Occipital lobe (tissue), 2 donors: ENCODE data around the gene NUP153. TPM values are rescaled to one million over a fixed set of nuclear protein-coding genes. Genes with fewer than 3 reads are reported as not detected.
"Not testable (repeated sequence)": the region's sequence is repeated elsewhere in the genome, so short reads cannot be mapped to it uniquely, and the experiment has no call there.

ENCODE experiments used
- DNase-seq: peaks from one replicate; lab custom pipeline; 2025; lab: John Stamatoyannopoulos, UW
- total RNA-seq: library from RNA; depleted of rRNA; stranded (reverse); fragments of >200 nt; gene quantifications from one replicate; pipeline ENCODE4 v1.2.3, GENCODE V29; 2014

NUP153 gene
- total RNA-seq, 1 donor from 2014 or later, result 51.8 TPM

DNA sequence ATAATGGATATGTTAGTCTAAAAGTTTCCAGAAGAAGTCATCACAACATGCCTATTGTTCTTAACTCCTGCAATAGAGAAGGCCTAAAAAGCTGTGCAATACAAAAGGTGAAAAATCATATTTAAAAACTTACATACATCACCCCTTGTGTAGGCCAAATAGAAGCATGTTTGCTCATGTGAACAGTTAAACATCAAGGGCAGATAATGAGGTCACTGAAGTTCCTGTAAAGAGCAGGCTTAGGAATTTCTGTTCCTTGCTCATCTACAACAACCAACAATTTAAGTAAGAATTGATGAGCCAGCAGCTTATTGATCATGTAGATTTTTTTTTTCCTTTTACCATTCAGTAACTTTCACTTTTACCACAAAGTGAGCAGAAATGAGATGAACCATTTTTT, 7.5 kb upstream of the NUP153 start:
- DNase-seq, result no peak

GRCh38 chr6:17712576-17712975, 5.9 kb upstream of the NUP153 start:
- DNase-seq, result no peak

DNA sequence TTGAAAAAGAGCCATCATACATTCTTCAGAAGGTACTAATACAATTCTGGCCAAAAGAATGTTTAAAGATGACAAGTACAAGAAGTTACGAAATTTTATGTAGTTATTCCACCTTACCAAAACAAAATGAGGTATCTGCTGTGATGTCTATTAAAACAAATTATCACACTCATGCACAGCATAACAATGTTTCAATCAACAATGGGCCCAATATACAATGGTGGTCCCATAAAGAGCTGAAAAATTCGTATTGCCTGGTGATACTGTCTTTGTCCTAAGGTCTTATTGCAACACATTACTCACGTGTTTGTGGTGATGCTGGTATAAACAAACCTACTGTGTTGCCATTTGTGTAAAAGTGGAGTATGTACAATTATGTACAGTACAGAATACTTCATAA, 3.6 kb upstream of the NUP153 start:
- no peak for DNase-seq

- DNase-seq, result no peak
Measured at GRCh38 chr6:17709476-17709875, 2.8 kb upstream of the NUP153 start.

DNA sequence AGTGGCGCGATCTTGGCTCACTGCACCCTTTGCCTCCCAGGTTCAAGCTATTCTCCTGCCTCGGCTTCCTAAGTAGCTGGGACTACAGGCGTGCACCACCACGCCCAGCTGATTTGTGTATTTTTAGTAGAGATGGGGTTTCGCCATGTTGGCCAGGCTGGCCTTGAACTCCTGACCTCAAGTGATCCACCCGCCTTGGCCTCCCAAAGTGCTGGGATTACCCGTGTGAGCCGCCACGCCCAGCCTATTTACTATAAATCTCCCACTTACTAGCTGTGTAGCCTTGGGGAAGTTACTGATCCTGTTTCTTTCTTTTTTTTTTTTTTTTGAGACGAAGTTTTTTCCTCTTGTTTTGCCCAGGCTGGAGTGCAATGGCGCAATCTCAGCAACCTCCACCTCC, 1.3 kb upstream of the NUP153 start:
- DNase-seq, result not testable (repeated sequence)

DNA sequence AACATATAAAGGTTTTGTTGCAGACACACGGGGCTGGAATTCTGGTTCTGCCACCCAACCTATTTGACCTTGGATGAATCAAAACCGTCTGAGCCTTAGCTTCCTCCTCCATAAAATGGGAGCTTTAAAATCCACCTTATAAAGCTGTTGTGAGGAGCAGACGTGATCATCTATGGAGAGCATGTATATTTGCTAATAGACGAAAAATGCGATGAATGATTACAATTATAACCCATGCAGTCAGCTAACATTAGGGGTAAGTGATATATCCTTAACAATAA, 586 bp upstream of the NUP153 start:
- no peak for DNase-seq

- no peak for DNase-seq
Measured at GRCh38 chr6:17705778-17706579, 746 bp downstream of the NUP153 start.

- no peak for DNase-seq
Measured at GRCh38 chr6:17705428-17705777, 1.3 kb downstream of the NUP153 start.

DNA sequence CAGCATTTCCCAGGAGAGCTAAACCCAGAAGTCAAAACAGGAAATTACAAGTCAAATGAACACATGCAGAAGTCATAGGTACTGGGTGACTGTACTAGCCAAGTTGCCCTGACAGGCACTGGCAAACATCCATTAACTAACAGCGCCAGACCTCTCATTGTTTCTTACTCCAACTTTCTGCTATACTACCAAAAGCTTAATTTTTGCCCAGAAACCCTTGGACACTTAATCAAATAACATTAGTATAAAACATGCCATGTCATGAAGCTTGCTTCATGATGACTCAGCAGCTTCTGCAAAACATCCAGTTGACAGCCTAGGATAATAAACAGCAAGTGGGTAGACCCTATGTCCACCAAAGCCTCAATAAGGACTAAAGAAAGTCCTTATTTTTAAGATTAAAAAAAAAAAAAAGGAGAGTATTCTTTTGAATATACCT, 3.5 kb downstream of the NUP153 start:
- DNase-seq, result no peak

DNA sequence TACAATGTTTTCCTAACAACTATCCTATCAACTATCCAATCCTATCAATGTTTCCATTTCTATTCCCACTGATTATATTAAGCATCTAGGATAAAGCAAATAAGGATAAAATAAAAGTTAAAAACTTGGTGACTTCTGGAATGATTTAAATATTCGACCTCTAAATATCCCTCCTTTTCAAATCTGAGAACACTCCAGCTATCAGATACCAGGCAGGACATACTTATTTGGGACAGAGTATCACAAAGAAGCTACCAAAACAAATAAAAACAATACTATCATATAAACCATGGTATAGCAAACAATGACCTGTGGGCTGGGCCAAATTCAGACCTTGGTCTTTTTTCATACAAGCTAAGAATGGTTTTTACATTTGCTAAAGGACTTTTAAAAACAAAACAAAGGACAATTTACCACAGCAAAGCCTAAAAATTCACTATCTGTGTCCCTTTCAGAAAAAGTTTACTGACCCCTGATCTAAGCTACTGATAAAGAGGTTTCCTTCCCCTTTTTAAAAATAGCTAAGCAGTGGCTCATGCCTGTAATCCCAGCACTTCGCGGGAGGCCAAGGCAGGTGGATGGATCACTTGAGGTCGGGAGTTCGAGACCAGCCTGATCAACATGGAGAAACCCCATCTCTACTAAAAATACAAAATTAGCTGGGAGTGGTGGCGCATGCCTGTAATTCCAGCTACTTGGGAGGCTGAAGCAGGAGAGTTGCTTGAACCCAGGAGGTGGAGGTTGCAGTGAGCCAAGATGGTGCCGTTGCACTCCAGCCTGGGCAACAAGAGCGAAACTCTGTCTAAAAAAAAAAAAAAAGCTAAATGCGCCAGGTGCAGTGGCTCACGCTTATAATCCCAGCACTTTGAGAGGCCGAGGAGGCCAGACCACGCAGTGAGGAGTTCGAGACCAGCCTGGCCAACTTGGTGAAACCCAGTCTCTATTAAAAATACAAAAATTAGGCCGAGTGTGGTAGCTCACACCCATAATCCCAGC, 6.0 kb downstream of the NUP153 start:
- DNase-seq, result no peak

DNA sequence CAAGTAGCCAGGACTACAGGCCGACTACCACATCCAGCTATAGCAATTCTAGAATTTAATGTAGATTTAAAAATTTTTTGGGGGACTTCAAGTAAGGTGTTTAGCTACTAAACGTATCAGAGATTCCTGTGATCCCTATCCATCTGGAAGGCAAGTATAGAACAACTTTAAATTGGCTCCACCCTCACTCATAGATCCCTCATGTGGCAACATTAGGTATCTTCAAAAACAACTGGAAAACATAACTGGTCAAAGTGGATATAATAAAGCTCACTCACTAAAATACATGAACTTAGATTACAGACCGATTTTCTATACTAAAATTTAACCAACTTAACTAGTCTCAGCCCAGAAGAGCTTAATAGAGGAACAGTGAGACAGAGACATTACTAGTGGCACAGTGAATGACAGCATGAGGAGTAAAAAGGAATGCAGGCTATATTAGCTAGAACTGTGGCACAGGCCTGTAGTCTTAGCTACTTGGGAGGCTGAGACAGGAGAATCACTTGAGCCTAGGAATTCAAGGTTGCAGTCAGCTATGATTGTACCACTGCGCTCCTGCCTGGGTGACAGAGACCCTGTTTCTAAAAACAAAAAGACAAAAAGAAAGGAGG, 14.7 kb downstream of the NUP153 start:
- no peak for DNase-seq

DNA sequence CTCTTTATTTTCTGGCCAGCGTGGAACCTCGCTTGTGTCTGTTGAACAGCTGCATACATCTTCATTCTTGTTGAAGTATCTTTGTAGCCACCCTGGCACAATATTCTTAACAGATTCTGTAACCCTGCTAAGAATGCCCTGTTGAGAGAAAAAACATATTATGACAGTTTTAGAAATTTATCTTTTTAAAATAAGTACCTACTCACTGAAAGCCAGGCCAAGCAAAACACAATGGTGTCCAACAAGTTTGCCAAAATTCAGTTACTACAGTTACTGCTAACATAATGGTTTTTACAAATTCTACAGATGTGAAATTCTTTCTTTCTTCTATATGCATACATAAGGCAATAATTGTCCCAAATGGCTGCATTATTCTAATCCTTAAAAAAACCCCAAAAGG, 18.2 kb downstream of the NUP153 start:
- no peak for DNase-seq

DNA sequence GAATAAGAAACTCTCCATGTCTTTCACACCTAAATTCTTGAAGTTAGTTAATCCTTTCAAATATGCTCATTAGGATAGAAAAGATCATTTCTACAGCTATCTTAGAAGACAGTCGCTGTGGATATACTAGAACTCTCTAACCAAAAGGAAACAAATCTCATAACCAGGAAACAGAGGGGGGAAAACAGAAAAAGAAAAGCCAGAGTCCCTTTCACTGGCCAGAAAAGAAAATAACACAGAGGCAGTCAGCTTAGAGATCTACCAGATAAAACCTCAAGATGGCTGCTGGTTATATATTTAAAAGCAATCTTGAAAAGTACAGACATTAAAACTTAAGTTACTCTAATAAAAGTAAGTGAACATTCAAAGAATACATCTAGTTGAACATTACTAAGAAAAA, 19.6 kb downstream of the NUP153 start:
- DNase-seq, result no peak

- no peak for DNase-seq
Measured at GRCh38 chr6:17684134-17684533, 22.6 kb downstream of the NUP153 start.

GRCh38 chr6:17683428-17683827, 23.3 kb downstream of the NUP153 start:
- DNase-seq, result no peak

DNA sequence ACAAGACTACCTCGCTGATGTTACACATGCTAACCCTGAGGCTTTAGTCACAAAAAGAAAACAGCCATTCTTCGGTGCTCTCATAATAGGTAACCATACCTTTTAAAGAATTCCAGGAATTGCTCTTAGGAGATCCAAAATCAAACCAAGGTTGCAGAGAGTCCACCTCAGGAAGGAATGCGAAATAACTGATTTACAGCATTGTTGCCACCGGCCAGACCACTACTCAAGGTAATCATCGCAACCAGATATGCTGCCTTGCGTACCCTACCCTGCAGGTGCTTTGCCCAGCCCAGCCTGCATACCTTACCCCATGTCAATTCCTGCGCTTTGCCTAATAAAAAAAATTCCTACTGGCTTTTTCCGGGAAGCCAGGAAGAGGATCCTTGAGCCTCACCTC, 27.0 kb downstream of the NUP153 start:
- no peak for DNase-seq

DNA sequence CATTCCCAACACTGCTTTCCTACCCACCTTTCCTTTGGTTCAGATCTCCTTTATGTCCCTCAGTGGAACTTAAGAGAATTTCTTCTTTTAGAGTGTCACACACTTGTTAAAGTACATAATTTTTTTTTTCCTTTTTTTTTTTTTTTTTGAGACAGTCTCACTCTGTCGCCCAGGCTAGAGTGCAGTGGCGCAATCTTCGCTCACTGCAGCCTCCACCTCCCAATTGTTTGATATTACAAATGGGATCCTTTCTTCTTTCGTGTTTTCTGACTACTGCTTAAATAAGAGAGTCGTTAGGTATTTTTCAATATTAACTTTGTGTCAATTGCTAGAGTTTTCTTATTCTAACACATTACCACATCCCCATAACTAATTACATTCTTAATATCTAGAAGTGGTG, 29.1 kb downstream of the NUP153 start:
- DNase-seq, result no peak

DNA sequence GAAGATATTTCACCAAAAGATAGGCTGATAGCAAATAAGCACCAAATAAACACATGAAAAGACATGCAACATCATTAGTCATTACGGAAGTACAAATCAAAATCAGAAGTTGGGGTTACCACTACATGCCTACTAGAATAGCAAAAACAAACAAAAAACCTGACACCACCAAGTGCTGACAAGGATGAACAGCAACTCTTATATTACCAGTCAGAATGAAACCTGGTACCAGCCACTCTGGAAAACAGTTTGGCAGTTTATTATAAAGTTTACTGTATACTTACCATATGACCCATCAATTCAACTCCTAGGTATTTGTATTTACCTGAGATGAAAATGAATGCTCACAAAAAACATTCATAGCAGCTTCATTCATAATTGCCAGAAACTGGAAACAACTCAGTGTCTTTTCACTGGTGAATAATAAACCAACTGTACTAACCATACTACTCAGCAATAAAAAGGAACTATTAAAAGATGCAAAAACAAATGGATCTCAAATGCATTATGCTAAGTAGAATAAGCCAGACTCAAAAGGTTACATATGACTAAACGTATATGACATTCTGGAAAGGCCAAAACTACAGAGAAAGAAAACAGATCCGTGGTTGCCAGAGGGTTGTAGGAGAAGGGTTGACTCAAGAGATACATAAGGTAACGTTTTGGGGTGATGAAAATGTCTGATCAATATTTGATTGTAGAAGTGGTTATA, 33.0 kb downstream of the NUP153 start:
- no peak for DNase-seq

- DNase-seq, result no peak
Measured at GRCh38 chr6:17672064-17672718, 34.5 kb downstream of the NUP153 start.

- no peak for DNase-seq
Measured at GRCh38 chr6:17666646-17667045, 40.1 kb downstream of the NUP153 start.

GRCh38 chr6:17665132-17665531, 41.6 kb downstream of the NUP153 start:
- DNase-seq, result no peak
